ENCODE data around the gene PRKG1.

PRKG1 gene

GRCh38 chr10:51629934-51630639 lies 555.8 kb downstream of the PRKG1 start:
- Mint-ChIP-seq H3K9me3 (no peaks in the 10 kb centered on the region), H3K4me1 (ENCODE audit: low read depth in 2 of 2) (no peaks in the 10 kb centered on the region), H3K27ac (no peak overlapping the region), H3K36me3 (ENCODE audit: insufficient read depth) (no peaks in the 10 kb centered on the region), H3K27me3 (no peaks in the 10 kb centered on the region), H3K4me3 (no peak overlapping the region)
- no peak for DNase-seq
- ATAC-seq (replicated peaks): no peak

- H3K36me3 Mint-ChIP-seq (ENCODE audit: insufficient read depth): no peaks in the 10 kb centered on the region
- no peaks in the 10 kb centered on the region for H3K27me3 Mint-ChIP-seq
- no peaks in the 10 kb centered on the region for H3K9me3 Mint-ChIP-seq
- no peaks in the 10 kb centered on the region for H3K4me1 Mint-ChIP-seq (ENCODE audit: low read depth in 2 of 2)
- no peak overlapping the region for H3K27ac Mint-ChIP-seq
- no peak for DNase-seq
- H3K4me3 Mint-ChIP-seq: no peak overlapping the region
- no peak for ATAC-seq (replicated peaks)
Measured at GRCh38 chr10:51630640-51631005, 556.3 kb downstream of the PRKG1 start.

- H3K4me3 Mint-ChIP-seq: no peak overlapping the region
- no peaks in the 10 kb centered on the region for H3K4me1 Mint-ChIP-seq (ENCODE audit: low read depth in 2 of 2)
- H3K27me3 Mint-ChIP-seq: no peaks in the 10 kb centered on the region
- H3K36me3 Mint-ChIP-seq (ENCODE audit: insufficient read depth): no peaks in the 10 kb centered on the region
- ATAC-seq (replicated peaks) (no peak), DNase-seq (no peak)
- no peak overlapping the region for H3K27ac Mint-ChIP-seq
- no peaks in the 10 kb centered on the region for H3K9me3 Mint-ChIP-seq
Measured at GRCh38 chr10:51635436-51635835, 561.1 kb downstream of the PRKG1 start.

- Mint-ChIP-seq H3K36me3 (ENCODE audit: insufficient read depth) (no peaks in the 10 kb centered on the region), H3K9me3 (no peaks in the 10 kb centered on the region), H3K27me3 (no peaks in the 10 kb centered on the region), H3K4me3 (no peak overlapping the region), H3K27ac (no peak overlapping the region), H3K4me1 (ENCODE audit: low read depth in 2 of 2) (no peaks in the 10 kb centered on the region)
- DNase-seq (no peak), ATAC-seq (replicated peaks) (no peak)
Measured at GRCh38 chr10:51638211-51638610, 563.9 kb downstream of the PRKG1 start.

GRCh38 chr10:51638737-51639136 lies 564.5 kb downstream of the PRKG1 start:
- Mint-ChIP-seq H3K4me1 (ENCODE audit: low read depth in 2 of 2) (no peaks in the 10 kb centered on the region), H3K27ac (no peak overlapping the region), H3K9me3 (no peaks in the 10 kb centered on the region)

DNA sequence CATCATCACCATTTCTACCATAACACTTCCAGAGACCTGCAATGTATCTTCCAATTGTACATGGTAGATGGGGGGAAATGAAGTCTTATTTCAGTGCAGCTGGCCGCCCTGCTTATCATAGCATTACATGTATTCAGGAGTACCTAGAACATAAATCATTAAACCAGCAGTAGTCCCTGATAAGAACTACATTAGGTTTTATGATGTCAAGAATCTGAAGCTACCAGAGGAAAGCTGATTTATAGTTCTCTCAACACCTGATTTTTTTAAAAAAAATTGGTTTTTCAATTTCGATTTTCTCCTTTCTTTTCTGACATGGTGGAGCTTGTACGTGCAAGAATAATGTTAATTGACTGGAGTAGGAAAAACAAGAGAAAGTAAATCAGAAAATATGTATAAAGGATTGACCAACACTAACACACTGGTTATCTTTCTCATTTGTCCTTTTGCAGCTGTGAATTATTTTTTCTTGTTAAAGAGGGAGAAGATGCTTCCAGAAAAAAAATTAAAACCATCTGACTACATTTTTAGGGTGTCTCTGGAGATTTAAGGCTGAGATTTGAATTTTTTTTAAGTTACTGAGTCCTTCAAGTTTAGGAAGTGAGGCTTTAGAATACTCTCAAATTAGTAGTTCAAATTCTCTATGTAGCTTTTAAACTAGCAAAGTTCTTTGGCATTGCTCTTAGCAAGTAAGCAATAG lies 566.0 kb downstream of the PRKG1 start:
- DNase-seq (no peak), ATAC-seq (replicated peaks) (no peak)
- Mint-ChIP-seq H3K9me3 (no peaks in the 10 kb centered on the region), H3K27me3 (peaks cover 0 to 14% of the 10 kb centered on the region in 2 donors), H3K4me3 (no peak overlapping the region), H3K27ac (no peak overlapping the region), H3K36me3 (ENCODE audit: insufficient read depth) (no peaks in the 10 kb centered on the region), H3K4me1 (ENCODE audit: low read depth in 2 of 2) (no peaks in the 10 kb centered on the region)

More at GRCh38 chr10:51638737-51639136, 564.5 kb downstream of the PRKG1 start:
- no peak for ATAC-seq (replicated peaks)
- no peak for DNase-seq
- no peak overlapping the region for H3K4me3 Mint-ChIP-seq
- H3K36me3 Mint-ChIP-seq (ENCODE audit: insufficient read depth): no peaks in the 10 kb centered on the region
- H3K27me3 Mint-ChIP-seq: peaks cover 0 to under 1% of the 10 kb centered on the region in 2 donors

- no peak overlapping the region for H3K4me3 Mint-ChIP-seq
- no peaks in the 10 kb centered on the region for H3K9me3 Mint-ChIP-seq
- no peak for DNase-seq
- no peaks in the 10 kb centered on the region for H3K4me1 Mint-ChIP-seq (ENCODE audit: low read depth in 2 of 2)
- H3K27me3 Mint-ChIP-seq: peaks cover 0 to 14% of the 10 kb centered on the region in 2 donors
- ATAC-seq (replicated peaks): no peak
- no peaks in the 10 kb centered on the region for H3K36me3 Mint-ChIP-seq (ENCODE audit: insufficient read depth)
- H3K27ac Mint-ChIP-seq: no peak overlapping the region
Measured at GRCh38 chr10:51642581-51642980, 568.3 kb downstream of the PRKG1 start.

DNA sequence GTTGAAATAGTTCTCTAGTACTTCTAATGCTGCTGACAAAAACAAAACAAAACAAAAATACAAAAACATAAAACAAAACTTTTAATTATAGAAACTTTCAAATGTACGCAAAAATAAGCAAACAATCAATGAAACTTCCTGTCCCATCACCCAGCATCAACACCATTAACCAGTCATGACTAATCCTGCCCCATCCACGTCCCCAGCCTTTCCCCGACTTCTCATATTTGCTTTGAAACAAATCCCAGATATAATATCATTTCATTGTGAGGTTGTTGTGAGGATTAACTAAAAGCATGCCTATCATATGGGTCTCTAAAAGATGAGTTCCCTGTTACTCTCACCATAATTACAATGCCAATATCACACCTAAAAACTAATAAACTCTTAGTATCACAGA lies 569.4 kb downstream of the PRKG1 start:
- H3K4me1 Mint-ChIP-seq (ENCODE audit: low read depth in 2 of 2): no peaks in the 10 kb centered on the region
- no peaks in the 10 kb centered on the region for H3K9me3 Mint-ChIP-seq
- no peaks in the 10 kb centered on the region for H3K36me3 Mint-ChIP-seq (ENCODE audit: insufficient read depth)
- DNase-seq: no peak
- H3K4me3 Mint-ChIP-seq: no peak overlapping the region
- no peak for ATAC-seq (replicated peaks)
- no peak overlapping the region for H3K27ac Mint-ChIP-seq
- H3K27me3 Mint-ChIP-seq: peaks cover 0 to 14% of the 10 kb centered on the region in 2 donors

GRCh38 chr10:51649064-51649463 lies 574.8 kb downstream of the PRKG1 start:
- ATAC-seq (replicated peaks) (no peak), DNase-seq (no peak)
- H3K4me3 Mint-ChIP-seq: no peak overlapping the region
- H3K27me3 Mint-ChIP-seq: peaks cover under 1 to 10% of the 10 kb centered on the region in 2 donors
- no peaks in the 10 kb centered on the region for H3K9me3 Mint-ChIP-seq
- no peaks in the 10 kb centered on the region for H3K4me1 Mint-ChIP-seq (ENCODE audit: low read depth in 2 of 2)
- H3K36me3 Mint-ChIP-seq (ENCODE audit: insufficient read depth): no peaks in the 10 kb centered on the region
- no peak overlapping the region for H3K27ac Mint-ChIP-seq

- DNase-seq (no peak), ATAC-seq (replicated peaks) (no peak)
- no peak overlapping the region for H3K4me3 Mint-ChIP-seq
- no peaks in the 10 kb centered on the region for H3K4me1 Mint-ChIP-seq (ENCODE audit: low read depth in 2 of 2)
- no peaks in the 10 kb centered on the region for H3K9me3 Mint-ChIP-seq
- H3K27me3 Mint-ChIP-seq: peaks cover under 1 to 9% of the 10 kb centered on the region in 2 donors
- H3K27ac Mint-ChIP-seq: no peak overlapping the region
- H3K36me3 Mint-ChIP-seq (ENCODE audit: insufficient read depth): no peaks in the 10 kb centered on the region
Measured at GRCh38 chr10:51651063-51651462, 576.8 kb downstream of the PRKG1 start.

- Mint-ChIP-seq H3K36me3 (ENCODE audit: insufficient read depth) (no peaks in the 10 kb centered on the region), H3K27ac (no peak overlapping the region), H3K9me3 (peaks cover 0 to 2% of the 10 kb centered on the region in 2 donors), H3K27me3 (peaks cover 16 to 22% of the 10 kb centered on the region in 2 donors), H3K4me3 (no peak overlapping the region), H3K4me1 (ENCODE audit: low read depth in 2 of 2) (no peaks in the 10 kb centered on the region)
- no peak for DNase-seq
- ATAC-seq (replicated peaks): no peak
Measured at GRCh38 chr10:51653025-51653424, 578.7 kb downstream of the PRKG1 start.

GRCh38 chr10:51654918-51655317 lies 580.6 kb downstream of the PRKG1 start:
- H3K27ac Mint-ChIP-seq: no peak overlapping the region
- H3K9me3 Mint-ChIP-seq: peaks cover 0 to 2% of the 10 kb centered on the region in 2 donors
- H3K4me1 Mint-ChIP-seq (ENCODE audit: low read depth in 2 of 2): no peaks in the 10 kb centered on the region
- H3K27me3 Mint-ChIP-seq: peaks cover 29 to 30% of the 10 kb centered on the region in 2 donors
- ATAC-seq (replicated peaks): no peak
- no peak for DNase-seq
- H3K4me3 Mint-ChIP-seq: no peak overlapping the region
- no peaks in the 10 kb centered on the region for H3K36me3 Mint-ChIP-seq (ENCODE audit: insufficient read depth)

- H3K4me1 Mint-ChIP-seq (ENCODE audit: low read depth in 2 of 2): no peaks in the 10 kb centered on the region
- no peak overlapping the region for H3K27ac Mint-ChIP-seq
- H3K27me3 Mint-ChIP-seq: peaks cover 29 to 36% of the 10 kb centered on the region in 2 donors
- no peak overlapping the region for H3K4me3 Mint-ChIP-seq
- H3K9me3 Mint-ChIP-seq: peaks cover 0 to 2% of the 10 kb centered on the region in 2 donors
- H3K36me3 Mint-ChIP-seq (ENCODE audit: insufficient read depth): no peaks in the 10 kb centered on the region
- DNase-seq (no peak), ATAC-seq (replicated peaks) (no peak)
Measured at GRCh38 chr10:51656503-51656902, 582.2 kb downstream of the PRKG1 start.

- Mint-ChIP-seq H3K27me3 (peaks cover 29 to 36% of the 10 kb centered on the region in 2 donors), H3K4me3 (no peak overlapping the region), H3K36me3 (ENCODE audit: insufficient read depth) (no peaks in the 10 kb centered on the region), H3K4me1 (ENCODE audit: low read depth in 2 of 2) (no peaks in the 10 kb centered on the region), H3K9me3 (peaks cover 0 to 2% of the 10 kb centered on the region in 2 donors), H3K27ac (no peak overlapping the region)
- DNase-seq (no peak), ATAC-seq (replicated peaks) (no peak)
Measured at GRCh38 chr10:51658000-51658399, 583.7 kb downstream of the PRKG1 start.

Measured in effector memory CD8-positive, alpha-beta T cell (primary cell).